GM19099 (cell line): ENCODE results near the gene SYNC.

Source experiments
- POLR2A ChIP-seq: IDR thresholded peaks from 3 replicates; pipeline ENCODE4 v1.6.1; 2011; ENCODE audit warnings: low read depth; ENCODE audit not compliant: insufficient read length; ENCODE audit errors: extremely low read depth

SYNC gene

GRCh38 chr1:32733582-32734321 lies 31.2 kb upstream of the SYNC start:
- TF ChIP-seq POLR2A, result no peak

GRCh38 chr1:32729254-32730046 lies 26.9 kb upstream of the SYNC start:
- no peak for TF ChIP-seq POLR2A

- no peak for TF ChIP-seq POLR2A
These were observed 26.0 kb upstream of the SYNC start for GRCh38 chr1:32728413-32729077.

- TF ChIP-seq POLR2A, result no peak
These were observed 25.3 kb upstream of the SYNC start for GRCh38 chr1:32727876-32728275.

GRCh38 chr1:32725615-32725982 lies 23.0 kb upstream of the SYNC start:
- TF ChIP-seq POLR2A, result no peak

GRCh38 chr1:32724678-32725614 lies 22.4 kb upstream of the SYNC start:
- TF ChIP-seq POLR2A, result no peak

GRCh38 chr1:32719681-32720275 lies 17.2 kb upstream of the SYNC start:
- no peak for TF ChIP-seq POLR2A

GRCh38 chr1:32718527-32718926 lies 16.0 kb upstream of the SYNC start:
- TF ChIP-seq POLR2A, result no peak

- no peak for TF ChIP-seq POLR2A
These were observed 15.5 kb upstream of the SYNC start for GRCh38 chr1:32718036-32718435.

- TF ChIP-seq POLR2A, result no peak
These were observed 14.9 kb upstream of the SYNC start for GRCh38 chr1:32717503-32717902.

GRCh38 chr1:32716312-32717148 lies 14.0 kb upstream of the SYNC start:
- no peak for TF ChIP-seq POLR2A

GRCh38 chr1:32715901-32716311 lies 13.3 kb upstream of the SYNC start:
- TF ChIP-seq POLR2A, result no peak

GRCh38 chr1:32714277-32714676 lies 11.7 kb upstream of the SYNC start:
- TF ChIP-seq POLR2A, result no peak

- TF ChIP-seq POLR2A, result no peak
These were observed 10.5 kb upstream of the SYNC start for GRCh38 chr1:32713081-32713480.

- TF ChIP-seq POLR2A, result no peak
These were observed 6.9 kb upstream of the SYNC start for GRCh38 chr1:32709476-32709875.
